ENCODE results near the gene IGF2BP3.
A peak's percentile ranks its signal among the peaks of the same experiment; 100 is the strongest.
"Not testable (repeated sequence)": the region's sequence is repeated elsewhere in the genome, so short reads cannot be mapped to it uniquely, and the experiment has no call there.

The IGF2BP3 gene

DNA sequence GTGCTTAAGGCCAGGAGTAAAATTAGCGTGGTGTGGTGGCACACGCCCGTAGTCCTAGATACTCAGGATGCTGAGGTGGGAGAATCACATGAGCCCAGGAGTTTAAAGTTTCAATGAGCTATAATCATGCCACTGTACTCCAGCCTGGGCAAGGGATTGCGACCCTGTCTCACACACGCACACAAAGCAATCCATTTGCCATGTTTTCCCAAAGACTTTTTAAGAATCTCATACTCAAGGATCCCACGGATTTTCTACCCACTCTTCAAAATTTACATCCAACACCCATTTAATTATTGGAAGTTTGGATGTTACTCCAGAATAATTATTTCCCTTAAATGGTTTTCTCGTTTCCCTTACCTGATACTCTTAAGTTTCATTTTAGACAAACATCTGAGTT is 47.9 kb downstream of the IGF2BP3 start:
- no peak for DNase-seq (ENCODE audit: low spot score)

DNA sequence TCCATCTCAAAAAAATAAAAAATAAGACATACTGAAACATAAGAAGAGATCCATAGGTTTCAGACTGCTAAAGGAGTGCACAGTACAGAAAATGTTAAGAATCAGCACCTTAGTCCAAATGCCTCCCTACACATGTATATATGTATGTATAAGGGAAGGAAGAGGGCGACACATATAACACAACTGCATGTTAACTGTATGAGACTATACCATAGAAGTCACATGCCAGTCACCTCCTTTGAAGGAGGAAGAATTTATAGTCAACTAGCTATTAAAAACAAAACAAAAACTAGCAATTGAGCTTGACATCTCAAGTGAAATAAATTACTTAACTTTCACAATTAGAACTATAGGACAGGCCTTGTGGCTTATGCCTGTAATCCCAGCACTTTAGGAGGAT is 50.4 kb downstream of the IGF2BP3 start:
- no peak for DNase-seq (ENCODE audit: low spot score)

GRCh38 chr7:23419160-23419559 is 51.1 kb downstream of the IGF2BP3 start:
- DNase-seq (ENCODE audit: low spot score), result no peak

GRCh38 chr7:23418046-23418445 is 52.2 kb downstream of the IGF2BP3 start:
- DNase-seq (ENCODE audit: low spot score), result no peak

- no peak for DNase-seq (ENCODE audit: low spot score)
Observed at GRCh38 chr7:23415198-23415597, 55.1 kb downstream of the IGF2BP3 start.

GRCh38 chr7:23410446-23411183 is 59.7 kb downstream of the IGF2BP3 start:
- no peak for DNase-seq (ENCODE audit: low spot score)

GRCh38 chr7:23406564-23406963 is 63.7 kb downstream of the IGF2BP3 start:
- DNase-seq (ENCODE audit: low spot score), result not testable (repeated sequence)

DNA sequence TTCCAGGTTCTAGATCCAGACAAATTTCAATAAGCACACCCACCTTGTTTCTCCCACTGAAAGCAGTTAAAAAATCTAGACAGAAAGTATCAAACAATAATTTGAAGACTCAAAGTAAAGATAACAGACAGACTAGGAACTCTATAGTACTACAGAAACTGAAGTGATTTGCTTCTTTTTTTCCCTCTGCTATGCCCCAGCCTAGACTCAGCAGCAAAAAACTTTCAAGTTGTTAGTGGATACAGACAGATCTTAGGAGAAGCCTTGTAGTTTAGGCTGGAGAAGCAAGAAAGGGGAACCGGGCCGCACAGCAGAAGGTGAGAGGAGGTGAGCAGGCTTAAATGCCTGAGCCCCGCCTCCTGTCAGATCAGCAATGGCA is 65.1 kb downstream of the IGF2BP3 start:
- DNase-seq (ENCODE audit: low spot score), result no peak

- no peak for DNase-seq (ENCODE audit: low spot score)
Observed at GRCh38 chr7:23404546-23405239, 65.6 kb downstream of the IGF2BP3 start.

- no peak for DNase-seq (ENCODE audit: low spot score)
Observed at GRCh38 chr7:23403970-23404369, 66.3 kb downstream of the IGF2BP3 start.

GRCh38 chr7:23398090-23398489 is 72.2 kb downstream of the IGF2BP3 start:
- DNase-seq (ENCODE audit: low spot score), result not testable (repeated sequence)

DNA sequence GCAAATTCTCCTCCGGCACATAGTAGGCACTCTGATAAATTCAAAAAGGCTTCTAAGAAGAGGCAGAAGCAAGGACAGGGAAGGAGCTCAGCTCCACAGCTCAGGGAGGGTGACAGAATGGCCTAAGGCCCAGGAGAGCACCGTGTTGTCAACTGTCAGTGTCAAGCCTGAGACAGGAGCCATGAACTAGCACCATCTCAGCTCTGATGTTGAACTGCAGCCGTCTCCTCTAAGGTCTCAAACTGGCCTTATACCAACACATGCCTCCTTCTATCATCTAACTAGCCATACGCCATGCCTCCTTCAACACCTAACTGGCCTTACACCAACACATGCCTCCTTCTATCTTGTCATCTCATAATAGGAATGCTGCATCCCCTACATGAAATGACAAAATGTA is 73.0 kb downstream of the IGF2BP3 start:
- no peak for DNase-seq (ENCODE audit: low spot score)

- DNase-seq (ENCODE audit: low spot score), result peak; percentile 9
Observed at GRCh38 chr7:23396222-23397015, 73.9 kb downstream of the IGF2BP3 start.

- no peak for DNase-seq (ENCODE audit: low spot score)
Observed at GRCh38 chr7:23394488-23395171, 75.7 kb downstream of the IGF2BP3 start.

DNA sequence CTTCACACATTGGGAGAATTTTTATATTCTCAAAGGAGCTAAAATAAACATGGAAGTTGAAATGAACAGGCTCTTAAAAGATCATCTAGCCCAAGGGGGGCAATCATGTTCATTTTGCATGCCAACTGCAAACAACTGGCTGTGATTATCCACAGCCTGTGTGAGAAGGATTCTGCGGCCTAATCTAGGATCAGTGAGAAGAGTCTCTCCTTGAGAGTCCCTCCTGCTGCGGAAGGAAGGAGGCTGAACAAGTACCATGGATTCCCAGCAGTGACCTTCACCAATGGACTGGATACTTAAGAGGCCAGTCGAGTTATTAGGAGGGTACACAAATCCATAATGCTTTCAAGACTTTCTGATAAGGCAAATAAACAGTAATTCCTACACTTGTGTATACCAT is 76.7 kb downstream of the IGF2BP3 start:
- DNase-seq (ENCODE audit: low spot score), result no peak

DNA sequence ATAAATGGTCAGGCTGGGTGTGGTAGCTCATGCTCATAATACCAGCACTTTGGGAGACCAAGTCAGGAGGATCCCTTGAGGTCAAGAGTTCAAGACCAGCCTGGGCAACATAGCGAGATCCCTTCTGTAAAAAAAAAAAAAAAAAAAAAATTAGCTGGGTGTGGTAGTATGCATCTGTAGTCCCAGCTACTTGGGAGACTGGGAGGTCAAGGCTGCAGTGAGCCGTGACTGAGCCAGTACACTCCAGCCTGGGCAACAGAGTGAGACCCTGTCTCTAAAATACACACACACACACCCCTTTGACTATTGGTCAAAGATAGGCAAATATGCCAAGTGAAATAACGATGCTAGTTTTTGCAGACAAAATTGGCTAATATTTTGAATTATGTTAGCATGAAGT is 80.6 kb downstream of the IGF2BP3 start:
- DNase-seq (ENCODE audit: low spot score), result no peak

DNA sequence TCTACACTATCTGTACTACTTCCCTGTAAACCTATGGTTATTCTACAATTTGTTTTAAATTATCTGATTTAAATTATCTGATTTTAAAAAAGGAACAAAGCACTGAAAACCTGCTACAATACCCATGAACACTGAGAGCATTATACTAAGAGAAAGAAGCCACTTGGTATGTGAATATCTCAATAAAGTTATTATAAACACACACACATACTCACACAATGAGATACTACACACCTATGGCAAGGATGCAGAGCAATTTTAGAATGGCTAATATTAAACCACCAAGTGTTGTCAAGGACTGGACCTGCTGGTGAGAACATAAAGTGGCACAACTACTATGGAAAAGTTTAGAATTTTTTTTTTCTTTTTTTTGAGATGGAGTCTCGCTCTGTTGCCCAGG is 82.7 kb downstream of the IGF2BP3 start:
- no peak for DNase-seq (ENCODE audit: low spot score)

DNA sequence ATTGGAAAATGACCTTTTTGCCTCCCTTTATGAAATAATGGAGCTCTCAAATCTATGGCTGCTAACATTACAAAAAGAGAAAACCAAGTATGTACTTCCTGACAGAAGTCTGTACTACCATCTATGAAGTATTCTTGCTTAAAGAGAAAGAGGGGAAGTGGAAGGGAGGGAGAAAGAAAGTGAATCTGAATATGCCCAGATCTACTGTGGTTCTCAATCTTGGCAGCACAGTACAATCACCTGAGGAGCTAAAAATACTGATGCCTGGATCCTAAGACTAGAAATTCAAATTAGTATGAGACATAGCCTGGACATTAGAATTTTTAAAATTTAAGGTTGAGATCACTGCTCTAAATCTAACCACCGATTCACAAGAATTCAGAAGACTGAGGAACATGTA is 85.2 kb downstream of the IGF2BP3 start:
- no peak for DNase-seq (ENCODE audit: low spot score)

GRCh38 chr7:23383225-23383624 is 87.1 kb downstream of the IGF2BP3 start:
- DNase-seq (ENCODE audit: low spot score), result no peak

DNA sequence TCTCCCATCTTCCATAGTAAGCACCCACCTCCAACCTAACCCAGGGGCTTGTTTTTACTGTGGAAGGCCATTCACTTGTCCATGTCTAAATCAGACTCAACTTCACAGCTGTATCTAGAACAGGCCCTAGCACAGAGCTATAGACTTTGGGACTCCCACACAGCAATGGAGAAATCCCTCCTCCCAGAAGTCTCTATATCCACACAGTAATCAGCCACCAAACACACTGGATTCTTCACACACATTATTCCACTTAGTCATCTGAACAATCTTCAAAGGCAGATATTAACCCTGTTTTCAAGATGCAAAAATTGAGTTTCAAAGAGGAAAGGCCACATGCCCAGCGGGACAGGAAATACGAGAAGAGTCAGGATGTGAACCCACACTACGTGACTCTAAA is 89.3 kb downstream of the IGF2BP3 start:
- no peak for DNase-seq (ENCODE audit: low spot score)

DNA sequence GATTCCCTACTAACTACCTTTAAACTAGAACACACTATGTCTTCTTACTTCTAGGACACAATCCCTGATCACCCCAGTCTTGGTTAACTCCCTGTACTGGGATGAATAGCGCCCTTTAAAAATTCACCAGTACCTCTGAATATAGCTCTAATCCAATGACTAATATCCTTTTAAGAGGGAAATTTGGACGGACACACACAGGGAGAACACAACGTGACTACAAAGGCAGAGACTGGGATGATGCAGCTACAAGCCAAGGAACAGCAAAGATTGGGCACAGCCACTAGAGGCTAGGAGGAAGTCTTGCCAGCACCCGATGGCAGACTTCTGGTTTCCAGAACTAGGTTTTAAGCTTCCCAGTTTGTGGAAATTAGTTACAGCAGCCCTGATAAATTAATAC is 89.7 kb downstream of the IGF2BP3 start:
- no peak for DNase-seq (ENCODE audit: low spot score)

- DNase-seq (ENCODE audit: low spot score), result no peak
Observed at GRCh38 chr7:23378996-23379395, 91.3 kb downstream of the IGF2BP3 start.
